ENCODE measurements around the gene LINS1. TPM values are rescaled to one million over a fixed set of nuclear protein-coding genes. Genes with fewer than 3 reads are reported as not detected.

The LINS1 gene
- total RNA-seq, 4 donors from 2014 or later, result 32.9 to 63.0 (median 53.3) TPM

DNA sequence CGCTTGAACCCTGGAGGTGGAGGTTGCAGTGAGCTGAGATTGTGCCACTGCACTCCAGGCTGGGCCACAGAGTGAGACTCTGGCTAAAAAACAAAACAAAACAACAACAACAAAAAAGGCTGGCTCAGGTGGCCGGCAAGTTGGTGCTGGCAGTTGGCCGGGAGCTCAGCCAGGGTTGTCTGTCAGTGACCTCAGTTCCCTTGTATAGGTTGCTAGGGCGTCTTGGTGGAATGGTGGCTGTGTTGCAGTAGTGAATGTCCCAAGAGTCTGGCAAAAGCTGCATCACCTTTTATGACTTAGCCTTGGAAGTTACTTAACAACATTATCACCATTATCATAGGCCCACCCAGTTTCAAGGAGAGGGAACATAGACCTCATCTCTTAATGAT is 41.0 kb upstream of the LINS1 start:
- no peaks in the 10 kb centered on the region for H3K36me3 ChIP-seq
- H3K27ac ChIP-seq, result no peak overlapping the region
- no peaks in the 10 kb centered on the region for H3K4me1 ChIP-seq
- TF ChIP-seq, protein P1, sequence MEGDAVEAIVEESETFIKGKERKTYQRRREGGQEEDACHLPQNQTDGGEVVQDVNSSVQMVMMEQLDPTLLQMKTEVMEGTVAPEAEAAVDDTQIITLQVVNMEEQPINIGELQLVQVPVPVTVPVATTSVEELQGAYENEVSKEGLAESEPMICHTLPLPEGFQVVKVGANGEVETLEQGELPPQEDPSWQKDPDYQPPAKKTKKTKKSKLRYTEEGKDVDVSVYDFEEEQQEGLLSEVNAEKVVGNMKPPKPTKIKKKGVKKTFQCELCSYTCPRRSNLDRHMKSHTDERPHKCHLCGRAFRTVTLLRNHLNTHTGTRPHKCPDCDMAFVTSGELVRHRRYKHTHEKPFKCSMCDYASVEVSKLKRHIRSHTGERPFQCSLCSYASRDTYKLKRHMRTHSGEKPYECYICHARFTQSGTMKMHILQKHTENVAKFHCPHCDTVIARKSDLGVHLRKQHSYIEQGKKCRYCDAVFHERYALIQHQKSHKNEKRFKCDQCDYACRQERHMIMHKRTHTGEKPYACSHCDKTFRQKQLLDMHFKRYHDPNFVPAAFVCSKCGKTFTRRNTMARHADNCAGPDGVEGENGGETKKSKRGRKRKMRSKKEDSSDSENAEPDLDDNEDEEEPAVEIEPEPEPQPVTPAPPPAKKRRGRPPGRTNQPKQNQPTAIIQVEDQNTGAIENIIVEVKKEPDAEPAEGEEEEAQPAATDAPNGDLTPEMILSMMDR (IDR thresholded peaks at IDR 0.05), result no peak
- TF ChIP-seq POLR2A (IDR thresholded peaks at IDR 0.05), result no peak
- DNase-seq, result no peak
- intact Hi-C loops (cut with DNase I), result no loop called here
- WGBS, 2 donors, result 84 to 97% methylated on average over 4 of the region's 4 CpGs
- no peaks in the 10 kb centered on the region for H3K9me3 ChIP-seq
- no peak overlapping the region for H3K4me3 ChIP-seq (replicated peaks in 1 of 3)
- H3K27me3 ChIP-seq, result no peaks in the 10 kb centered on the region

DNA sequence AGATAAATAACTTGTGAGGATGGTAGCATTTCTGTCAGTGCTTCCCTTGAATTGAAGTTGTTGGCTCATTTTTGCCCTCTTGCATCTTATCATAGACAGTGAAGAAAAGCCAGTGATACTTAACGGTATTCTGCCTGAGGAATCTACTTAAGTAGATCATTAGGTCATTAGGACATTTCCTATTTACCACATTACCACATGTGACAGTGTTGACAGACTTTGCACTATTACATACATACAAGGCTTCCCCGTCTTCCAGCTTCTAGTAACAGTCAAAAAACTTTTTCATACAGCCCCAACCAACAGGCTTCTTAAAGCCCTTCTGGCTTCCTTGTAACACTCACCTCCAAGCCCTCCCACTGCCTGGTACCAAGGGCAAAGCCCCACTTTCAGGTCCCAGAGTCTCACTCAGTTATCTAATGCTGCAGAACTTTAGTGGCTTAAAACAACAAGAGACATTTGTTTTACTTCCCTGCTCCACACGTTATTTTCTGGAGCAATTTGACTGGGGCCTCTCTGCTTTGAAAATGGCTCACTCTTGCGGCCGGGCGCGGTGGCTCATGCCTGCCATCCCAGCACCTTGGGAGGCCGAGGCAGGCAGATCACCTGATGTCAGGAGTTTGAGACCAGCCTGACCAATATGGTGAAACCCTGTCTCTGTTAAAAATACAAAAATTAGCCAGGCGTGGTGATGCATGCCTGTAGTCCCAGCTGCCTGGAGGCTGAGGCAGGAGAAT is 40.4 kb upstream of the LINS1 start:
- intact Hi-C loops (cut with DNase I), result no loop called here
- no peak for TF ChIP-seq POLR2A (IDR thresholded peaks at IDR 0.05)
- TF ChIP-seq, protein P1 (IDR thresholded peaks at IDR 0.05), result no peak
- WGBS, 2 donors, result 83 to 91% methylated on average over 9 of the region's 9 CpGs
- DNase-seq, result no peak
- H3K4me1 ChIP-seq, result no peaks in the 10 kb centered on the region
- no peak overlapping the region for H3K4me3 ChIP-seq (replicated peaks in 1 of 3)
- H3K36me3 ChIP-seq, result no peaks in the 10 kb centered on the region
- H3K9me3 ChIP-seq, result no peaks in the 10 kb centered on the region
- H3K27ac ChIP-seq, result no peak overlapping the region
- no peaks in the 10 kb centered on the region for H3K27me3 ChIP-seq

DNA sequence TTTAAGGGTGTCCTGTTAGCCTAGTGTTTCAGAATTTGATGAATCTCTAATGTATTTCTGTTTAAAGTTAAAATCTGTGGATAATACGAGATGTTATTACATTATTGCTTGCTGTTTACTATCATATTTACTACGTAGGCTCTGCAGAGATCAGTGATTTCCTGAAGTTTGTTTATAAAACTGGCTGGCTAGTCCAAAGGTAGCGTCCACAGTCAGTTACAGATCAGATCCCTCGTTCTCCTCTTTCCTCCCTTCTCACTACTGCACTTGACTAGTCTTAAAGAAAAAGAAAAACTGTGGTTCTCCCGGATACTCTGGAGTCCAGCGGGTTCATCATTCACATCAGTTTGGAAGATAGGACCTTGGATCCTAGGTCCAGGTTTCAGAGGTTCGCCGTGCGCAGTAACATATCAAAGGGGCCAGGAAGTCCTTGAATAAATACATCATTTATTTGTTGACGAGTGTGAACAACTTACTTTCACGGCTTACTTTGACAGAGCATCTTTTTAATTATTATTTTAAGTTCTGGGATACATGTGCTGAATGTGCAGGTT is 36.3 kb upstream of the LINS1 start:
- Histone ChIP-seq H3K4me3 (replicated peaks in 1 of 3) (no peak overlapping the region), H3K9me3 (no peaks in the 10 kb centered on the region), H3K27me3 (no peaks in the 10 kb centered on the region), H3K4me1 (peaks cover 0 to 11% of the 10 kb centered on the region in 2 donors), H3K36me3 (no peaks in the 10 kb centered on the region), H3K27ac (no peak overlapping the region)
- intact Hi-C loops (cut with DNase I), result no loop called here
- TF ChIP-seq, protein P1 (IDR thresholded peaks at IDR 0.05), result no peak
- no peak for DNase-seq
- 90 to 91% methylated on average over 11 of the region's 11 CpGs for WGBS, 2 donors

GRCh38 chr15:100635406-100636071 is 33.6 kb upstream of the LINS1 start:
- Histone ChIP-seq H3K4me3 (replicated peaks in 1 of 3) (no peak overlapping the region), H3K27ac (no peak overlapping the region), H3K9me3 (no peaks in the 10 kb centered on the region), H3K4me1 (peaks cover 0 to 14% of the 10 kb centered on the region in 2 donors), H3K27me3 (no peaks in the 10 kb centered on the region), H3K36me3 (peaks cover 0 to 8% of the 10 kb centered on the region in 2 donors)
- intact Hi-C loops (cut with DNase I), result no loop called here
- TF ChIP-seq, protein P1 (IDR thresholded peaks at IDR 0.05), result no peak
- no peak for TF ChIP-seq POLR2A (IDR thresholded peaks at IDR 0.05)
- DNase-seq, result no peak
- 82 to 84% methylated on average over 11 of the region's 11 CpGs for WGBS, 2 donors

- peak; percentile 11 to 20 for DNase-seq
Observed at GRCh38 chr15:100633763-100634075, 31.7 kb upstream of the LINS1 start.

More at GRCh38 chr15:100633763-100634075, 31.7 kb upstream of the LINS1 start:
- intact Hi-C loops (cut with DNase I), result loop anchor here (5.0 kb wide), 1 partner anchor 374 kb away; no protein-coding TSS in a partner anchor
- Histone ChIP-seq H3K27ac (no peak overlapping the region), H3K27me3 (no peaks in the 10 kb centered on the region), H3K36me3 (peaks cover 7 to 8% of the 10 kb centered on the region in 2 donors), H3K4me1 (peaks cover 0 to 14% of the 10 kb centered on the region in 2 donors), H3K9me3 (no peaks in the 10 kb centered on the region), H3K4me3 (replicated peaks in 1 of 3) (no peak overlapping the region)
- TF ChIP-seq POLR2A (IDR thresholded peaks at IDR 0.05), result no peak
- TF ChIP-seq, protein P1 (IDR thresholded peaks at IDR 0.05), result no peak
- WGBS, 2 donors, result 33 to 57% methylated on average over 1 of the region's 1 CpG
